M059J (cell line): ENCODE data around the gene ZNF770. TPM values are rescaled to one million over a fixed set of nuclear protein-coding genes. Genes with fewer than 3 reads are reported as not detected.
"Not testable (repeated sequence)": the region's sequence is repeated elsewhere in the genome, so short reads cannot be mapped to it uniquely, and the experiment has no call there.

Source experiments
- DNase-seq: peaks from one replicate; pipeline ENCODE4 v3.0.0-alpha.2; 2012; ENCODE audit warnings: low read depth
- total RNA-seq: library from RNA; depleted of rRNA; stranded (reverse); fragments of >200 nt; shearing (Covaris generic); gene quantifications from 2 replicates; pipeline ENCODE4 v1.2.3, GENCODE V29; 2014; rRNA removed

ZNF770 gene
- total RNA-seq, 1 experiment from 2014 or later = 18.0 TPM

GRCh38 chr15:34976743-34977142 lies 11.3 kb downstream of the ZNF770 start:
- no peak for DNase-seq

GRCh38 chr15:34976073-34976472 lies 12.0 kb downstream of the ZNF770 start:
- DNase-seq = no peak

- DNase-seq = no peak
Observed at GRCh38 chr15:34973512-34973911, 14.6 kb downstream of the ZNF770 start.

GRCh38 chr15:34970098-34970643 lies 17.9 kb downstream of the ZNF770 start:
- not testable (repeated sequence) for DNase-seq

DNA sequence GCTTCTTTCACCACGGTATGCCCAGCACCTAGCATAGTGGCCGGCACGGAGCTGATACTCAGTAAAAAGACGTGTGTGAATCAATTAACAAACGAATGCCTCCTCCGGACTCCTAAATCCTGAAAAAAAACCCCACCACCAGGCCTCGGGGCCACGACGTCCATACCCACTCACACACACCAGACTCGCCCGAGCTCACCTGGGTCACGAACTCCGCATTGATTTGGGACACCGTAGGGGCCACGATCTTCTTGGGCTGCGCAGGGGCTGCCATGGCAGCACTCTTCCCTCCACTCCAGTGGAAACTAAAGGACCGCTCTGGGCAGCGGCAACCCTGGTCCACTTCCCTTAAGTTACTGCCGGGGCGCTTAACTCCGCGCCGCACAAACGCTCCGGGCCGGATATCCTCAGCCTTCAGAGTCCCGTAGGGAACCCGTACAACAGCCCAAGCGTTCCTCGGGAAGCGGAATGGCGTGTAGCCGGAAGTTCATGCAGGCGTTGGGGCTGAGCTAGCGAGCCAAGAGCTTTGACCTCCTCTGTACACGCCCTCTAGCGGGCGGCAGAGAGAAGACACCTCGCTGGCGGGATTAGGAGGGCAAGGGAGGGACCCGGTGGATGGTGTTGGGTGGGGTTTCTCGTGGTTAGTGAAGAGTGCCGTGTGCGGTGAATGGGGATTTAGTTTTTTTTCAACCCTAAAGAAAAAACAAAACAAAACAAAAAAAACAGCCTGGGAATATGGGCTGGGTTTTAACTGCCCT lies 18.6 kb downstream of the ZNF770 start, which contains the start of gene AQR:
Gene AQR, minus strand, starts transcription at position 403 of the 758 bp plus-strand sequence. Its CDS starts 129 bp downstream, at position 274.
- DNase-seq = peak; percentile 96

GRCh38 chr15:34964277-34964676 lies 23.8 kb downstream of the ZNF770 start:
- DNase-seq = no peak

GRCh38 chr15:34953851-34954250 lies 34.2 kb downstream of the ZNF770 start:
- no peak for DNase-seq

- no peak for DNase-seq
Observed at GRCh38 chr15:34952481-34952880, 35.6 kb downstream of the ZNF770 start.

GRCh38 chr15:34951993-34952392 lies 36.1 kb downstream of the ZNF770 start:
- no peak for DNase-seq

DNA sequence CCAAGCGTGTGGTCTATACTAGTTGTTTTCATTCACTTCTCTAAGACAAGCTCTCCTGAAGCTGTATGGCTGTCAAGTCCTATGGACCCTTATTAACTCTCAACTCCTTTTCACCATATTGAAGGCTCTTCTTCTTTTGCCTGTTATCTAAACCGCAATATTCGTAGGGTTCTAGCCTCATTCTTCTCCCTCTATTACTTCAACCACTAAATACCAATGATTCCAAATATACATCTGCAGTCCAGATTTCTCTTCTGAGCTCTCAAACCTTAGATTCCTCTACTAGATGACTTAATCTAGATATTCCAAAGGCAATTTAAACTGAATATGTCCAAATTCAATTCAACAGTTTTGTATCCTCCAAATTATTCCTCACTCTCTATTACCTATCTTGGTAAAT lies 43.2 kb downstream of the ZNF770 start:
- DNase-seq = no peak

- DNase-seq = no peak
Observed at GRCh38 chr15:34943711-34944110, 44.4 kb downstream of the ZNF770 start.

- DNase-seq = not testable (repeated sequence)
Observed at GRCh38 chr15:34943264-34943663, 44.8 kb downstream of the ZNF770 start.

- no peak for DNase-seq
Observed at GRCh38 chr15:34942363-34942762, 45.7 kb downstream of the ZNF770 start.

- DNase-seq = no peak
Observed at GRCh38 chr15:34941831-34942230, 46.3 kb downstream of the ZNF770 start.

GRCh38 chr15:34941185-34941698 lies 46.8 kb downstream of the ZNF770 start:
- DNase-seq = no peak

GRCh38 chr15:34933432-34933975 lies 54.6 kb downstream of the ZNF770 start:
- no peak for DNase-seq

DNA sequence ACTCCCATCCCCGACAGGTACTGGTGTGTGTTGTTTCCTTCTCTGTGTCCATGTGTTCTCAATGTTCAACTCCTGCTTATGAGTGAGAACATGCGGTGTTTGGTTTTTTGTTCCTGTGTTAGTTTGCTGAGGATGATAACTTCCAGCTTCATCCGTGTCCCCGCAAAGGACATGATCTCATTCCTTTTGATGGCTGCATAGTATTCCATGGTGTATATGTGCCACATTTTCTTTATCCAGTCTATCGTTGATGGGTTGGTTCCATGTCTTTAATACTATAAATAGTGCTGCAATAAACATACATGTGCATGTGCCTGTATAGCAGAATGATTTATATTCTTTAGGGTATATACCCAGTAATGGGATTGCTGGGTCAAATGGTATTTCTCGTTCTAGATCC lies 59.7 kb downstream of the ZNF770 start:
- DNase-seq = not testable (repeated sequence)

Other genes with a start within 250 kb of the ZNF770 start
- gene GJD2, start 233.3 kb downstream of the ZNF770 start, total RNA-seq = not detected in 2 replicates
- 2.9 and 8.8 TPM in 2 replicates for gene ACTC1, start 192.7 kb downstream of the ZNF770 start, total RNA-seq
- gene AQR, start 18.5 kb downstream of the ZNF770 start, total RNA-seq = 16.1 and 19.7 TPM in 2 replicates
- gene NANOGP8, start 97.0 kb upstream of the ZNF770 start, total RNA-seq = not detected in 2 replicates